Cardiac fibroblast (primary cell): ENCODE data around the gene L3MBTL3.

Source experiments
- DNase-seq, 2 donors: peaks; one replicate each; pipeline versions ENCODE4 v3.0.0 to v3.0.0-alpha.2; 2010; ENCODE audit warnings: low read depth in 2 of 2
- H3K4me3 ChIP-seq, 2 donors: replicated peaks in 1 of 2; 1 replicate in 1 of 2; 2 replicates in 1 of 2; pipeline ENCODE4 v1.5.1; 2011; ENCODE audit warnings: low read depth in 2 of 2, low read length in 2 of 2, mild to moderate bottlenecking in 2 of 2, moderate library complexity in 1 of 2
- CTCF ChIP-seq: IDR thresholded peaks from one replicate; pipeline ENCODE4 v1.5.1; 2011; ENCODE audit warnings: low read depth, mild to moderate bottlenecking, low read length, inconsistent platforms

L3MBTL3 gene

GRCh38 chr6:130122243-130122642, 103.9 kb downstream of the L3MBTL3 start:
- no peak overlapping the region for H3K4me3 ChIP-seq
- no peak for DNase-seq
- no peak for TF ChIP-seq CTCF

DNA sequence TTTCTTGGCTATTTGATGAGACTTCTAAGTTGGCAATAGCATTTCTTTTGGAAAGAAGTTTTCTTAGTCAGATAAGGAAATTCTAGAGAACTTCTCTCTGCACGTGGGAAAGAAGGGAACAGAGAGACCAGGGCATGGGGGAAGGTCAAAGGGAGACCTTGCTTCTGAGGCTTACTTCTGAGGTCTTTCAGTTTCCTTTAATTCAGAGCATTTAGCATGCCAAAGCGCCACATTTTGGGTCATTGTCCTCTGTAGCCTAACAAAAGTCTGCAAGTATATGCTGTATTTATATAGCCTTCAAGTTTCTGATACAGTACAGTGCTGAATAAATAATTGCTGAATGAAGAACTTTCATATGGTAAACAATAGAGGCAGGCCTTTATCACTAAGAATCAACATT, 108.8 kb downstream of the L3MBTL3 start:
- DNase-seq: no peak
- H3K4me3 ChIP-seq: no peak overlapping the region
- no peak for TF ChIP-seq CTCF

GRCh38 chr6:130128326-130128725, 109.9 kb downstream of the L3MBTL3 start:
- no peak for TF ChIP-seq CTCF
- no peak overlapping the region for H3K4me3 ChIP-seq
- DNase-seq: no peak

DNA sequence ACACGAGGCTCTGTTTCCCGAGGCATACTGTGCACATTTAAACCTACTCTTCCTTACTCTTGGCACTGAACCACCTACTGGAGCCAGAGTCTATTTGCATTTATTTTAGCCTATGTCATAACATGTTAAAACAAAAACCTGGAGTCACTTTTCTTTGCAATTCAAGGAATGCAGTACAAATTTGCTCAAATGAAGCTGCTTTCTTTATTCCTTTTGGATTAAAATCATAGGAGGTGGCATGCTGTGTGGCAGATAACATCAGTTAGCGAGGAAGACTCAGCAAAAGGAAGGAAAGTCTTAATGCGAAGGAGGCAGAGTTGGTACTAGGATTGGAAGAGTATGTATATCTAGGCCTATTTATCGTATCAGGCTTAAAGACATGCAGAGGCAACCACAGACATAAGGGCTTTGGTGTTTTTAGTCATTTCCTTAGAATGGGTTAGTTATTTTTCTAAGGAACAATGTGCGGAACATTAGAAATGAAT, 111.4 kb downstream of the L3MBTL3 start:
- DNase-seq: peak in 1 of 2 donors; percentile 64
- no peak for TF ChIP-seq CTCF
- H3K4me3 ChIP-seq: no peak overlapping the region

- no peak for TF ChIP-seq CTCF
- H3K4me3 ChIP-seq: no peak overlapping the region
- DNase-seq: no peak
Observed at GRCh38 chr6:130132286-130132701, 113.9 kb downstream of the L3MBTL3 start.

GRCh38 chr6:130134582-130134981, 116.2 kb downstream of the L3MBTL3 start:
- TF ChIP-seq CTCF: no peak
- no peak overlapping the region for H3K4me3 ChIP-seq
- no peak for DNase-seq

DNA sequence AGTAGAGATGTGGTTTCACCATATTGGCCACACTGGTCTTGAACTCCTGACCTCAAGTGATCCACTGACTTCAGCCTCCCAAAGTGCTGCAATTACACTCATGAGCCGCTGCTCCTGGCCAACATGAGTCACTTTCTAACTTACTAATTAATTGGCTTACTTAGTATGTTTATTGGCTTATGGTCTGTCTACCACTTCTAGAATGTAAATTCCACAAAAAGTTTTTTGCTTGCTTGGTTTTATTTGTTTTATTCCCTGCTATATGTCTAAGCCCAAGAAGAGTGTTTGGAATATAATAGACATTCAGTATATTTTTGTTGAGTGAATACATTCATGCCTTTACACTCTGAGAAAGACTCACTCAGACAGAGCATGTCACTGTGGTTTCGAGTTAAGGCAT, 118.4 kb downstream of the L3MBTL3 start:
- no peak for TF ChIP-seq CTCF
- DNase-seq: no peak
- no peak overlapping the region for H3K4me3 ChIP-seq
